GM19397 (cell line): ENCODE results near the gene POGLUT2.
"Not testable (repeated sequence)": the region's sequence is repeated elsewhere in the genome, so short reads cannot be mapped to it uniquely, and the experiment has no call there.

Source experiments
- ATAC-seq: cut with Tn5 transposase; IDR thresholded peaks from one replicate; pipeline ENCODE4 v1.9.1; 2021; ENCODE audit warnings: mild to moderate bottlenecking, moderate library complexity; ENCODE audit not compliant: unreplicated experiment

Gene POGLUT2

DNA sequence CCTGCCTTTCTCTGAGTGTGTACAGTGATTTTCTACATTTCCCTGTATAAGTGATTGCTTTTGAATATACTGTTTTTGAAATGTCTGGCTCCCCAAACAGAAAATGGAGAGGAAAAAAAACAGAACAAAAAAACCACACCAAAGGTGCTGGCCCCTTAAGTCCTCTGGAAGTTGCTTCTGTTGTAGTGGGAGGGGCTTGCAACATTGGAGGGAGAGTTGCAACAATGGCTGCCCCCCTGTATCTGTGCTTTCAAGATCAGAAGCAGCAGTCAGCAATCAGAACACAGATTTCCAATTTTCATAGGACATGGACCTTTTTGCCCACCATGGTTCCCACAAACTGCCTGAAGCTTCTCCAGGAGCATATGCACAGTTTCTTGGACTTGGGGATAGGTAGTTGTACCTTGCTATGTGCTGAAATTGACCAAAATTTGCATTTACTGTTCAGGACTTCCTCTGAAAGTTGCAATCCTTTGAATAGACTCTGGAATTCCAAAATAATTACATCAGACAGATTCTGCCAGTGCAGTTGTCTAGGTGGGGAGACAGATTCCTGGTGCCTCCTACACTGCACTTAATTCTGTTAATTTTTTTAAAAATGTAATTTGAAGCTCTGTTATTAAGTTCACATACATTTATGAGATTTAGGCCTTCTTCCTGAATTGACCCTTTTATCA is 14.0 kb upstream of the POGLUT2 start:
- no peak for ATAC-seq

DNA sequence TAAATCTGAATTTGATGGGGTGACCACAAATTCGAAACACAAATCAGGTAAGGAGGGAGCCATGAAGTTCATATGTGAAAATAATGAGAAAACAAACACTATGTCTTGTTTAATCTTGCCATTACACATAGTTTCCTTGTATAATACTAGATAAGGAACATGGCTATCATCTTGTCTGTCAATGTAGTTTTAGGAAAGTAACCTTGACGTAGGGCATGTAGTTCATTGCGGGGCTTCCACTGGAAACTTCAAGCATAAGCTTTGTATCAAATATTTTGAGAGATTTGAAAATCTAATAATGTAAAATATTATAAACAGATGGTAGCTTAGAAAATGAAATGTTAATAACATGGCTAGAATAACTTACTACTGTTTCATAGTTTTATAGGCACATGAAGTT is 8.9 kb upstream of the POGLUT2 start:
- no peak for ATAC-seq

DNA sequence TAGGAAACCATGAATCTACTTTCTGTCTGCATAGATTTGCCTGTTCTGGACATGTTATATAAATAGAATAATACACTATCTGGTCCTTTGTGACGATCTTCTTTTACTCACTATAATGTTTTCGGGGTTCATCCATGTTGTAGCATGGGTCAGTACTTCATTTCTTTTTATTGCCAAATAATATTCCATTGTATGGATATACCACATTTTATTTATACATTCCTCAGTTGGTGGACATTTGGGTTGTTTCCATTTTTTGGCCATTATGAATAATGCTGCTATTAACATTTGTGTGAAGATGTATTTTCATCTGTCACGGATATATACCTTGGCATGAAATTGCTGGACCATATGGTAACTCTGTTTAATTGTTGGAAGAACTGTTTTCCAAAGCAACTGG is 6.9 kb upstream of the POGLUT2 start:
- no peak for ATAC-seq

DNA sequence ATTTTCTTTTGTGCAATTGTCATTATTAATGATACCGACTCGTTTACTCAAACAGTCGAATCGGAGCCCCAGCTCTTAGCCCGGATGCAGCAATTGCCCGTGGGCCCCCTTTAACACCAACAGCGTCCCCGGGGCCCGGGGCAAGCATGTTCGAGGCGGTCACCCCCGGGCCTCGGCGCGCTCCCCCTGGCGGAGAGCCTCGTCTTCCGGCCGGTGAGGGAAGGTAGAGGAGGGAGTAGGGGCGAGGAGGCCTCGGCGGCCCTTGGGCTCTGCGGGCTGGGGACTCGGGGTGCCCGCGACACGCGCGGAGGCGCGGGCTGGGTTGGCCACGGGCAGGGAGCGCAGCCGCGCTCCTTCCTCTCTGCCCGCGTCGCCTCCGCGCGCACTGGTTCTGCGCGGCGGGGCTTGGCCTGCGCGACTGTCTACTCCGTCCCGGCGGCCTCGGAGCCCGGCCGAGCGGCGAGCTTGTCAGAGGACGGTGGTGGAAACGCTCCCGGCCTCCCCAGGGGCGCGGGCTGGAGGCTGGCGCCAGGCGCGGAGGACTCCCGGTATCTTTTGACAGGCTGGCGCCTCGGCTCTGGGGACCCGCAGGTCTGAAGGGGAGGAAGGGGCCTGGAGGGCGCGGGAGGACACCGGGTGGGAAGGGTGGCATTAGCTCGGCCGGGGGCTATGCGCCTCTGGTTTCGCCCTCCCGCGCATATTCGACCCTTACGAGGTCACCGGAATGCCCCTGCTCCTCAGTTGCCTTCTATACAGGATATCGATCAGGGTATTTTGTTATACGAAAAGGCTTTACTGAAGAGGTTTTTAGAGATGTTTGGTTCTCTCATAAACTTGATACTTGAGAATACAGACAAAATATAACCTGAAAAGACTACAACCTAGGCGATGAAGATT is 1.6 kb upstream of the POGLUT2 start:
- ATAC-seq: peak; percentile 86

DNA sequence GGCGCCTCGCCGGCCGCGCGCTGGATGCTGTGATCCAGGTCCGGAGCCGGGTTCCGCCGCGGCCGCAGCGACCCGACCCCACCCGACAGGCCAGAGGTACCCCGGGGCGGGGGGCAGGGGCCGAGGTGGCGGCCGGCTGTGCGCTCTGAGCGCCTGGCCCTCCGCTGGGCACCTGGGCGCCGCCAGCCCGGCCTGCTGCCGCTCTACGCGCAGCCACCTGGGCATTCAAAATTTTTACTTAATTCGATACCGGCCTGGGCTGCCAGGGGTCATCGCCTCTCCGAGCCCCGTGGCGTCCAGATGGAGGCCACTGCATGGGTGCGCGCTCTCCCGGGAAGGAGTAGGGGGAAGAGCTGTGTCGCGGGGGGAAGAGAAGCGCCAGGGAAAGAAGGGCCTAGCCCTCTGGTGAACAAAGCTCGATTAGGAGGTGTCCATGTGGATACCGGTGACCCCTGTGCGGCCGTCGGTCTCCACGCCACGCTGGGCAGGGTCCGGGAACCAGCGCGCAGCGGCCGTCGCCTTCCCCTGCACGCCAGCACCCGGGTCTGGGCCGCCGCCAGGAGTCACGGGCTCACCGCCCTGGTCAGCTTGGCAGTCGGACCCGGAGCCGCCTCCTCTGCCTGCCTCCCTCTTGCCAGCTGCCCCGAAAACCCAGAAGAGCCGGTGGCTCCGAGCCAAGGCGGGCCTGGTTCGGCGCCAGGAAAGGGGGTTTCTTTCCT is 809 bp upstream of the POGLUT2 start:
- peak; percentile 5 for ATAC-seq

DNA sequence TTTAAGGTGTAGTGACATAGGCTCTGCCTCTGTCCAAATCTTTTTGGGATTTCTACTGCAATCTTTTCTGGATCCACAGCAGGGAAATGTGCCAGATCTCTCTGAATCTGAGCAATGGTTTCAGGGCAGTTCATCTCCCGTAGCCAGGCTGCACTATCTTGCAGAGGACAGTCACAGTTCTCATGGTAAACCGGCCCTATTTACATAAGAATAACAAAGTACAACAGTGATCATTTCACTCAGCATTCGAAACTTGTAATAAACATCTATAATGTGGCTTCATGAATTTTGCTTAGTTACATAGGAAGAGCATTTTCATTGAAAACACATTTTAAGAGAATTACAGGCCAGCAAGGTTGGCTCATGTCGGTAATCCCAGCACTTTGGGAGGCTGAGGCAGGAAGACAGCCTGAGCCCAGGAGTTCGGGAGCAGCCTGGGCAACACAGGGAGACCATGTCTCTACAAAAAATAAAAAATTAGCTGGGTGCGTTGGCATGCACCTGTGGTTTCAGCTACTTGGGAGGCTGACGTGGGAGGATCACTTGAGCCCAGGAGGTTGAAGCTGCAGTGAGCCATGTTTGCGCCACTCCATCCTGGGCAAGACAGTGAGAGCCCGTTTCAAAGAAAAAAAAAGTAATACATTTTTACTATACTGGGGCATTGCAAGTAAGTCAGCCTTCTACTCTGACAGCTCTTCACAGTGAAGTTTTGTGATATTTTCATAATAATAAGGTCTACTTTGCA is 5.0 kb downstream of the POGLUT2 start:
- ATAC-seq: no peak

DNA sequence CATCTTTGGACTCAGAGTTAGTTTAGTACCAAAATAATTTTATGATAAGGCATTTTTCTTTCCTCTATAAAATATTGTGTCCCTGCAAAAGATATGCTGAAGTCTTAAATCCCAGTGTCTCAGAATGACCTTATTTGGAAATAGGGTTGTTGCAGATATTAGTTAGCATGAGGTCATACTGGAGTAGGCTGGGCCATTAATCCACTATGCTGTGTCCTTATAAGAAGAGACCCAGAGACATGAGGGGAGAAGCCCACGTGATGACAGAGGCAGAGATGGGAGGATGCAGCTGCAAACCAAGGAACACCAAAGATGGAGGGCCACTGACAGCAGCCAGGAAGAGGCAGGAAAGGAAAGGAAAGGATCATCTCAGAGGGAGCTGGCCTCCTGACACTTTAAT is 6.4 kb downstream of the POGLUT2 start:
- ATAC-seq: no peak

DNA sequence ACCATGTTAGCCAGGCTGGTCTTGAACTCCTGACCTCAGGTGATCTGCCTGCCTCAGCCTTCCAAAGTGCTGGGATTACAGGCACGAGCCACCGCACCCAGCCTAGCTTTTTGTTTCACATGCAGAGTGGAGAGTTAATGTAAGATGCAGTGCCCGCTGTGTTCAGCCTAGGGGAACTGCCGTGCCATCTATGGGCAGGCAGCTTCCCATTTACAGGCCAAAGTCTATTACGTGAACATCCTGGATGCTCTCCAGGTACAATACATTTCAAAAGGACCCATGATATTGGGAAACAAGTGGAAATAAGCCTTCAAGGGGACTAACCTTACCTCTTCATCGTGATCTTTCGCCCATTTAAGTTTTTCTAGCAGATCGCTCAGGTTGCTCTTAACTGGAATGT is 10.1 kb downstream of the POGLUT2 start:
- no peak for ATAC-seq

DNA sequence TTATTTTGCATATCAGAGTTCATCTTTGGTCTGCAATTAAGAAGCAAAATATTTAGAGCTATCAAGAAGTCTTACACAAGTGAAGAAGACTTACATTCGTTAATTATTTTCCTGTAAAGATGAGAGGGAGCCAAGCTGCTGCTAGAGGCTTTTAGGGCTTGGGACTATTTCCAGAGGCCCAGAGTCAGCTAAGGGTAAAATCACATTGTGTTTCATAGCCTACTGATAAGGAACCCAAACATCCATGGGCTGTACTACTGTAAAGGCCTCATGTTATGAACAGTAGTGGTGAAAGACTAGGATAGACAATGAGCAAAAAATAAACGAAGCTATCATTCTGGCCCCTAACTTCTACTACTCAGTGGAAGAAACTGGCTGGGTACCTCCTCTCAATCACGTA is 14.3 kb downstream of the POGLUT2 start:
- no peak for ATAC-seq

DNA sequence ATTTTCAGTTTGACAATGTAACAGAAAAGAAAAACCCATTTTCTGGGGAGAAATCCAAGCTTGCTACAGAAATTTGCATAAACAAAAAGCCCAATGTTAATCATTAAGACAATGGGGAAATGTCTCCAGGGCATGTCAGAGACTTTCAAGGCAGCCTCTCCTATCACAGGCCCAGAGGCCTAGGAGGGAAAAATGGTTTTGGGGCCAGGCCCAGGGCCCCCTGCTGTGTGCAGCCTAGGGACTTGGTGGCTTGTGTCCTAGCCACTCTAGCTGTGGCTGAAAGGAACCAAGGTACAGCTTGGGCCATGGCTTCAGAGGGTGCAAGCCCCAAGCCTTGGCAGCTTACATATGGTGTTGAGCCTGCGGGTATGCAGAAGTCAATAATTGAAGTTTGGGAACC is 17.2 kb downstream of the POGLUT2 start:
- ATAC-seq: no peak

DNA sequence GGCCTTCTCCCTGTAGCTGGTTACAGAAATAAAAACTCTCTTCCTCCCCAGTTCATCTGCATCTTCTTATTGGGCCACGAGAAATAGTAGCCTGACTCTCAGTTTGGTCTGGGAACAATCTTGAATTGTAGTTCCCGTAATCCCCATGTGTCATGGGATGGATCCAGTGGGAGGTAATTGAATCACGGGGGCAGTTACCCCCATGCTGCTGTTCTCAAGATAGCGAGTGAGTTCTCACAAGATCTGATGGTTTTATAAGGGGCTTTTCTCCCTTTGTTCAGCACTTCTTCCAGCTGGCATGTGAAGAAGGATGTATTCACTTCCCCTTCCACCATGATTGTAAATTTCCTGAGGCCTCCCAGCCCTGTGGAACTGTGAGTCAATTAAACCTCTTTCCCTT is 18.1 kb downstream of the POGLUT2 start:
- not testable (repeated sequence) for ATAC-seq

DNA sequence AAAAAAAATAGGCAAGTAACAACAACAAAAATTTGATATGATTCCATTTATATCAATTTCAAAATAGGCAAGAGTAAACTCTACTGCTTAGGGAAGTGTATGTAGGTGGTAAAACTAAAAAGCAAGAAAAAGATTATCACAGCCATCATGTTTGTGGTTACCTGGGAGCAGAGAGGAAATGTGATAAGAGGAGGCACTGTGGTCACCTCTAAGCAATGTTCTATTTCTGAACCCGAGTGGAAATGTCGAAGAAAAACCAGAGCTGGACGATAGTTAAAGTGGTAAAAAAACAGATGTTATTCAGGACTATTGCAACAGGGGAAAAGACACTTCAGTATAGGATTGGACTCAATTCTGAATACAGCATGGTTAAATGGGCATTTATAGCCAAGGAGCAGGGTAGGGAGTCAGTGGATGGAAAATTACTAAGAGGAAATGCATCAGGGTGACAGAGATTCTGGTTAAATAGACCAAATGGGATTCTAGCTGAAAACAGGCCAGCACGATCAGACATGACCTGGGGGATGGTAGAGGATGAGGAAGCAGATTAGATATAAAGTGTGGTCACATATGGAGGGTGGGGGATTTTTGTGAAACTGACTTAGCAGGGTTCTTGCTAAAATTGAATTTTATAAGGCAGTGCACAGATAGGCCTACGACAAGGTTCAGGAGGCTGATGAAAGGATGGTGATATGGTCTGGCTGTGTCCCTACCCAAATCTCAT is 19.2 kb downstream of the POGLUT2 start:
- ATAC-seq: no peak

DNA sequence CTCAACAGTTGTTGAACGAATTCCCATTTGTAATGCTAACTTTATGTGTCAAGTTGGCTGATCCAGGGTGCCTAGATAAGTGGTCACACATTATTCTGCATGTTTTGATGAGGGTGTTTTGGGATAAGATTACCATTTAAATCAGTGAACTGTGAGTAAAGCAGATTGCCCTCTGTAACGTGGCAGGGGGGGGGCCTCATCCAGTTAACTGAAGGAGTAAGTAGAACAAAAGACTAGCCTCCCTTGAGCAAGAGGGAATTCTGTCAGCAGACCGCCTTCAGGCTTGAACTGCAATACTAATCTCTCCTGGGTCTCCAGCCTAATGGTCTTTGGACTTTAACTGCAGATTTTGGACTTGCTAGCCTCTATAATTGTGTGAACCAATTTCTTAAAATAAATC is 21.0 kb downstream of the POGLUT2 start:
- no peak for ATAC-seq

DNA sequence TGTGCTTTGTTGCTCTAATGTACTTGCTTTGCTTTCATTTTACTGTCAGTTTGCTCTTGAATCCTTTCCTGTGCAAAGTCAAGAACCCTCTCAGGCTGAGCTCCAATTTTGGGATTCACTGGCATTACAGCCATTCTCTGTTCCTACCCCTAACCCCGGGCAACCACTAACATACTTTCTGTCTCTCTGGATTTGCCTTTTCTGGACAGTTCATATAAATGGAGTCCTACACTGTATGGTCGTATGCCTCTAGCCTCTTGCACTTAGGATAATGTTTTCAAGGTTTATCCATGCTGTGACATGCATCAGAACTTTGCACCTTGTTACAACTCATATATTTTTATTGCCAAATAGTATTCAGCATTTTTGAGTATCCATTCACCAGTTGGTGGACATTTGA is 22.5 kb downstream of the POGLUT2 start:
- no peak for ATAC-seq

DNA sequence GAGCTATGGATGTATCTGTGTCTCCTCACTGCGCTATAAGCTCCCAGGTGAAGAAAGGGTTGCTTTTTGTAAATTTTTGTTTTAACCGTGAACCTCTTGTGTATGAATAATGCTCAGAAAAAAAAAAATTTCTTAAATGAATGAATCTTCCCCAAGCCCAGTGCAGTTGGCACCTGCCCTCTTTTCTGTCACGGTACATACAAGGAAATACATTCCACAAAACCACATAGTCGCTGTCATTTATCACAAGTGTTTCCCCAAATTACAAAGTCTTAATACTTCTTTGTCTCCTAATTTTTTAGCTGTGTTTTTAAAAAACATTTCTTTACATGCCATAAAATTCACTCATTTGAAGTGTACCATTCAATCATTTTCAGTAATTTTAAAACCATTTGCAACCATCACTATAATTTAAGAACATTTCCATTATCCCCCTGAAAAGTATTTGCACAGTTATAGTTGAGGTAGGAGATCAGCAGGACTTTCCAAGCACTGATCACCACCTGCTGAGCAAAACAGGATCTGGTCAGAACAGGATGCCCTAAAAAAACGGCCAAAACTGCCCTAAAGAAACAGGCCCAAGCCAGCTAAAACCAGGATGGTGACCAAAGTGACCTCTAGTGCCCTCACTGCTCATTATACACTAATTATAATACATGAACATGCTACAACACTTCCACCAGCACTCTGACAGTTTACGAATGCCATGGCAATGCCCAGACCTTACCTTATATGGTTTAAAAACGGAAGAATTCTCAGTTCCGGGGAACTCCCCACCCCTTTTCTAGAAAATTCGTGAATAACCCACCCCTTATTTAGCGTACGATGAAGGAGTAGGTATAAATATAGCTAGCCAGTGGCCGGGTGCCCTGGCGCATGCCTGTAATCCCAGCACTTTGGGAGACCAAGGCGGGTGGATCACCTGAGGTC is 23.9 kb downstream of the POGLUT2 start:
- ATAC-seq: no peak

DNA sequence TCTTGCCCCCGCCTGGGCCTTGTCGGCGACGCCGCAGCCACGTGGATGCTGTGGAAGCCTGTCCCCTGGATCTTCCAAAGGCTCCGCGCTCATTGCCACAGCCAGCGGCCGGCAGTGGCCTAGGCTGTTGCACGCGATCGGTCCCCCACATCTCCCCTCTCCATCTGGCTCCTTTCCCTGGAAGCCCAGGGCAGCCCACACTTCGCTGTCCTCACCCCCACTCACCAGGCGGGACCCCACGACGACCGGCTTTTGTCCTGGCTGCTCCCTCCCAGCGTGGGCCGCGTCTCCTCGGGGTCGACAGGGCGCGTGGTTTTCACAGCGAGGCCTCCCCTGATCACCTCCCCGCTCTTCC is 24.6 kb downstream of the POGLUT2 start:
- ATAC-seq: no peak

DNA sequence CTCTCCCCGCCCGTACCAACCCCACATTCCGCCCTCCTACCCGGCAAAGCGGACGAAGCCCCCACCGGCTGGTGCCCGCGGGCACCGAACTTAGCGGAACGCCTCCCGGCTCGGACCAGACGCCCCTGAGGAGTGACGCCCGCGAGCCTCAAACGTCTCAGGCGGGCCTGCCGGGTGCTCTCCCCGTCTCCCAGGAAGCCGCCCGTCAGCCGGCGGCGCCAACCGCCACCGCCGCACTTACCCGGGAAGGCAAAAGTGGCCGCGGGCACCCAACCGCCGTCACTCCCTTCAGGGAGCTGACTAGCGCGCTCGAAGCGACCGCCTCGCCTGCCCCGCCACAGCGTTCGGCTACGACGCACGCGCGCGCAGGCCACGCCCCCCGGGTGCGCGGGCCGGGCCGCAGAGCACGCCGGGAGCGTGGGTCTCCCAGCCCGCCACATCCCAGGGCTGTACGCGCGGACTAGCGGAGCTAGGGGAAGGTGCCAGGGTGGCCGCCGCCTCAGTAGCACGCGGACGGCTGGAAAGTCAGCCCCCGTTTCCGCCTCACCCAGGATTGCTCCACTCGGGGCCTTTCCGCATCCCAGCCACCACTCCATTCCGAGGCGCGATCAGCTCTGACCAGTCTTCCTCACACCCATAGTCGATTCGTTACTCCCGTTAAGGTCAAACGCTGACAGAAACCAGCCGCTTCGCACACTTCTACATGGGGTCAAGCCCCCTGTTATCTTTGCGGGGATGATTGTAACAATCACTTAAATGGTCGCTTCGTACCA is 25.1 kb downstream of the POGLUT2 start, which contains the start of gene TEX30:
Gene TEX30, minus strand, starts transcription at position 346 of the 773 bp plus-strand sequence. CDS start 3,760 bp downstream, outside the sequence.
- ATAC-seq: peak; percentile 94

DNA sequence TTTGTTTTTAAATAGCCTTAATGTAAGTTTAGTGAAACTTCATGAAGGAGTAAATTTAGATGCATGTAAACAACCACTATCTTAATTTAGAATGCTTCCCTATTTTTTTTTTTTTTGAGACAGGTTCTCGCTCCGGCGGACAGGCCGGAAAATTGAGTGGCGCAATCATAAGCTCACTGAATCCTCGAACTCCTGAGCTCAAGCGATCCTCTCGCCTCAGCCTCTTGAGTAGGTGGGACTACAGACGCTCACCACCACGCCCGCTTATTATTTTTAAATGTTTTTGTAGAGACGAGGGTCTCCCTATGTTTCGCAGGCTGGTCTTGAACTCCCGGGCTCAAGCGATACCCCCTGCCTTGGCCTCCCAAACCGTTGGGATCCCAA is 26.7 kb downstream of the POGLUT2 start:
- ATAC-seq: no peak
